Measurements from ENCODE around the gene EPRS1.

The EPRS1 gene

DNA sequence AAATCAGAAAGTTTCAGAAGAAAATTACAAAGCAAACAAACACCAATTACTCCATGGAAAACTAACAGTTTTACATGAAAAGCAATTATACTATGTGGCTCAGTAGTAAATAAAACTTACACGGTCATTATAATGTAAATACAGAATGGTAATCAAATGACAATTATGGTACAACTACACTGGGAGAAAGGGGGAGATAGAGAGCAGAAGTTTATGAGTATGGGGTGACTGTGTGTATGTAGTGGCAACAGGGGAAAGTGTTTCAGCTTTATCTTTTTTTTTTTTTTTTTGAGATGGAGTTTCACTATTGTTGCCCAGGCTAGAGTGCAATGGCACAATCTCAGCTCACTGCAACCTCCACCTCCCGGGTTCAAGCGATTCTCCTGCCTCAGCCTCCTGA lies 8.5 kb downstream of the EPRS1 start:
- peak; percentile 41 for DNase-seq

DNA sequence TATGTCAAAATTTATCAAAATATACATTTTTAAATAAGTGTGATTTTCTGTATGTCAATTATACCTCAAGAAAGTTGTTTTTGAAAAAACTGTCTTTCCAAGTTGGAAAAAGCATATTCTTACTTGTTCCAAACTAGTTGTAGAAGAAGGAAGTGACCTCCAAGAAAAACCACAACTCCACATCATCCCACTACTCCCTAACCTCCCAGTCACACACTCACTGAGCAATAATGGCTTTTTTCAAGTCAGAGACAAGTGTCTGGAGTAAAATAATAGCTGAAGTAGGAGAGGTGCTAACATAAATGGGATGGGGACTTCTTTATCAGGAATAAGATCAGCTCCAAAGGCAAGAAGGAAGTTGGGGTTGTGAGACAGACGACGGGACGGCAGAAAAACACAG lies 13.4 kb downstream of the EPRS1 start:
- peak; percentile 7 for DNase-seq

DNA sequence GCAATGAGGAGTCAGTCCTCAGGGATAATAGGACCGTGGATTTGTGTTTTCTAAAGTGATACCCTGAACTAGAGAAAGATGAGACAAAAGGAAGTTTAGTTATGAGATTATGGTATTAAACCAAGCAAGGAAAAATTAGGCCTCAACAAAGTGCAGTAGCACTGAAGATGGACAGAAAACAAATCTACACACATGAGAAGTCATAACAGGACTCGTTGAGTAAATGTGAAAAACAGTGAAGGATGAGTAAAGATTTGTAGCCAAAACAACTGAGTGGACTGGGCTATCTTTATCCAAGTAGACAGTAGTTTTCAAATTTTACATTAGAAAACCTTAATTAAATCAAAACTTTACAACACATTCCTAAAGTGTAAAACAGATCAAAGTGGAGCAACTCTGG lies 15.0 kb downstream of the EPRS1 start:
- no peak for DNase-seq

DNA sequence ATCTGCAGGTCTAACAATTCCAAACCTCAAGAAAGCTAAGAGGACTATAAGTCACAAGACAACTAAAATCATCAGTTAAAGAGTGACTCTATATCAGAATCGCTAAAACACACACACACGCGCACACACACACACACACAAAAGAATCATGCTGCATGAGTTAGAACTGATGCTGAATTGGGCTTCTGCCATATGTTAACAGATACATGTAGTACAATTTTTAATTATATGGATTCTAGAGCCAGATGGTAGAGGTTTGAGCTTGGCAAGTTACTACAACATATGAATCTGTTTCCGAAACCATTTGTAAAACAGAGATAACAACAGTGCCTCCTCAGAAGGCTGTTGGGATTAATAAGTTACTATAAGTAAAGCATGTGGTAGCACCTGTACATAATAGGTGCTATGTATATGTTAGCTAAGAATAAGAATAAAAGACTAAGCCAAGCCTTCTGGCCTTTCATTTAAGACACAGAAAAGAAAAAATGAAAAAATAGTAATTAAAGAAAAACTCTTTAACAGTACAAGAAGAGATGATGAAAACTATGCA lies 17.9 kb downstream of the EPRS1 start:
- DNase-seq = peak; percentile 3

DNA sequence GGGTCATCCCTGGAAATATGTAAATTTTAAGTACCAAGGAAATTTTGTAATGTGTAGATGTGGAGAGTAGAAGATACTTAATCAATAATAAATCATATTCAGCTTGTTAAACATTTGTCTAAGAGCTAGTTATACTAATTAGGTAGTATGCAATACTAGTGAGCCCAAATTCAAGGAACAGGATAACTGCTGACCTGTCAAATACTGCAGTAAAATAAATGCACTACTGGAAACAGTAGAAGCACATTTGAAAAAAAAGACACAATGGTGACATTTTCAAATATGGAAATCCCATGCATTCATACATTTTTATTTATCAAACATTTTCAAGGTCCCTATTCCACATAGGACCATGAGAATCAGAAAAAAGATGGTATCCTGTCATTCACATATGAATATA lies 27.2 kb downstream of the EPRS1 start:
- no peak for DNase-seq

DNA sequence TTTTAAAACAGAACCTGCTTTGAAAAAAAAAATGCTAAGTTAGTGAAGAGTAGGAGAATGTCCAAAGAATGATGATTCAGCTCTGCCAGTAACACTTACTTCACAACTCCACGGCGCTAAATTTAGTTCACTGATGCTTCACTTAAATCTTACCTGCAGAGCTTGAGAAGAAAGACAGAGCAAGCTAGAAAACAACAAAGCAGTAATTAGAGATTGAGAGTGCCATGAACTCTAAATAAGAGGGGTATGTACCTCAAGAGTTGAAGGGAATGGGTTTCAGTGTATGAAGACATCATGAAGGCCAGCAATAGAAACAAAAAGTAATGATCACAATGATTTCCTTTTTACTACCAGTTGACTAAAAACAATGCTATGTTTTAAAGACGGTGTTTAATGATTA lies 32.8 kb downstream of the EPRS1 start:
- DNase-seq = no peak

DNA sequence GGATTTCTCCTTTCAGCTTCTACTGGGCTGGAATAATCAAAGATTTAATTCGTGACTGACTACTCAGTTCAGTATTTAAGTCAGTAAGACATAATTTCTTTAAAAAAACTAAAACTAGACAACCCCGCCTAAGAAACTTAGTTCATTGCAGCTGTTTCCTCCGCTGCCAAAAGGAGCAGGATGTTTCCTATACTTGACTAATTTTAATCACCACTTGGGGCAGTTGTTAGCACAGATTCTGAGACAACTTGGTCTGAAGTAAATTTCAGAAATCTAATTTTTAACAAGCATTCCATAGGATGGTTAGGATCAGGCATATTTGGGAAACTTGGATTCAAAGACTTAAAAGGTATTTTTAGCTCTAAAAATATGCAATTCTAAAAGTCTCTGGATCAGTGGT lies 34.0 kb downstream of the EPRS1 start:
- DNase-seq = peak; percentile 41

DNA sequence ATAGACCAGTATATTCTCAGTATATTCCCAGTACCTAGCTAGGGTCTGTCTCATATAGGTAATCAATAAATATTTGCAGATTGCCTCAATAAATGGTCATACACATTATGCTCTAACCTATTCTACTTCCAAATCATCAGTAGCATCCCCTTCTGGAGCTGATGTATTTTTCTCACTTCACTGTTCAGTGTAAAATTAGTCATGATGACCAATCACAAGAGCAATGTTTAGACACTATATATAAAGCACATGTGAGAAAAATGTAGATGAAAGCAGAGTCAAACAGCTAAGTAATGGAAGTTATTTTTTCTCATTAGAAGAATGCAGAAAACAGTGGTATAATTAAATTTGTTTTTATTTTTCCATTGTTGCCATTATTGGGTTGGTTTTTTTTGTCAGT lies 34.7 kb downstream of the EPRS1 start:
- DNase-seq = no peak

DNA sequence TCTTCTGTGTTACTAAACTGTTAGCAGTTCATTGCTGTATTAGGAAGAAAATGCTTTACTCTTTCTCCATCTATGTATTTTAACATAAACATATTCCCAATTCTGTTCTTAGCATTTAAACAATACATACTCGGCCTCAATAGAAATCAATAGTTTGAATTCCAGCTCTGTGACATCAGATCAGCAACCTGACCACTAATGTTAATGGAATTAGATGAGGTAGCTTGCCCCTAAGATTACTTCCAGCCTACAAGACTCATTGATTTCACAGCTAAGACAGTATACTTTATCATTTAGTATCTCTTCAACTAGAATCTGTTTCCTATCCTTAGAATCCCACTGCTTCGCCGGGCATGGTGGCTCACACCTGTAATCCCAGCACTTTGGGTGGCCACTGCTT lies 38.9 kb downstream of the EPRS1 start:
- DNase-seq = no peak

DNA sequence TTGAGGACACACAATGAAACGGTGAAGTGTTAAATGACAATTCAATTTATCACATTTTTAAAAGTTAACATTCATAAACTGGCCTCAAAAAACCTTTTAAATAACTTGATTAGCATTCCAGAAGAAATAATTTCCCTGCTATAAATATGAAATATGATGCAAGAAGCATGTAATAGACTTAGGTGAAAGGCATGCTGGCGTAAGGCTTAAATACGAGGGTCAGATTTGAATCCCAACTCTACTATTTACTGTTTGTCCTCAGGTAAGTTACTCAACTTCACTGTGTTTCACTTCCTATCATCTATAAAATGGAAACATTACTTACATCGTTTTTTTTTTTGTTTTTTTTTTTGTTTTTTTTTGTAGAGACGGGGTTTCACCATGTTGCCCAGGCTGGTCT lies 40.8 kb downstream of the EPRS1 start:
- DNase-seq = no peak

DNA sequence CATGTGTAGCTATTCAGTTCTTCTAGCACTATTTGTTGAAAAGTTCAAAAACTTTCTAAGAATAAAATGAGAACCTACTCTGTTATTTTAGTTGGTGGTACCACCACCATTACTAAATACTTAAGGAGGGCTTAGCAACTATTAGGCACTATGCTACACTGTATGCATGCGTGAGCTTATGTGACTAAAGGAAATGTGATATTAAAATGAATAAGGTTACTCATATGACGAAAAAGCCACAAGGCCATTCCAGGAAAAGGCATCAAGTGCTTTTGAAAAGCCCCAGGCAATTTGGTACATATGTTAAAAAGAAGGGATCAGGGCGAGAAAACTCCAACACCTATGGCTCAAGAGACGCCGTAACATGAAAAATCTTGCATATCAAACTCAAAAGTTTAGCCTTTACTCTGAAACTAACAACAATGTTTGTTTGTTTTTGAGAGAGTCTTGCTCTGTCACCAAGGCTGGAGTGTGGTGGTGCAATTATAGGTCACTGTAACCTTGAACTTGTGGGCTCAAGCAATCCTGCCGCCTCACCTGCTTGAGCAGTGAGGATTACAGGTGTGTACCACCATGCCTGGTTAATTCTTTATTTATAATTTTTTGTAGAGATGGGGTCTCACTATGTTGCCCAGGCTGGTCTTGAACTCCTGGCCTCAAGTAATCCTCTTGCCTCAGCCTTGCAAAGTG lies 42.5 kb downstream of the EPRS1 start:
- DNase-seq = no peak

DNA sequence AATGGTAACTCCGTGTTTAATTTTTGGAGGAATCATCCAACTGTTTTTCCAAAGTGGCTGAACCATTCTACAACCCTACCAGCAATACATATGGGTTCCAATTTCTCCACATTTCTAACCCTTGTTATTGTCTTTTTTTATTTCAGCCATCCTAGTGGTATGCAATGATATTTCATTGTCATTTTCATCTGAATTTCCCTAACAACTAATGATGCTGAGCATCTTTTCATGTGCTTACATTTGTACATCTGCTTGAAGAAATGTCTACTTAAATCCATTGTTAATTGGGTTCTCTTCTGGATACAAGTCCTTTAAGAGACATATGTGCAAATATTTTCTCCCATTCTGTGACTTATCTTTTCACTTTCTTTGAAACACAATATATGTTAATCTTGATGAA lies 43.3 kb downstream of the EPRS1 start:
- no peak for DNase-seq

DNA sequence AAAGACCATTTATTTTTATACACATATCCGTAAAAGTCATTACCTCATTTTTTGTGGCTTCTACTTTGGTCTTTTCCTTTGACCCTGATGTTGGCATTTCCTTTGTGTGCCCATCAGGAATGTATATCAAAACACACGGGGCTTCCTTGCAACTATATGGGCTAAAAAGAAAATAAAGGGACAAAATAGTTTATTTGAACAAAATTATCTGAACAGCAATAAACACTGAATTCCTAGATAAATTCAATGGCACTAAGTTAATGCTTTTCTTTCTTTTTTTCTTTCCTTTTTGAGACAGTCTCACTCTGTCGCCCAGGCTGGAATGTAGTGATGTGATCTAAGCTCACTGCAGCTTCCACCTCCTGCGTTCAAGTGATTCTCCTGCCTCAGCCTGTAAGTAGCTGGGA lies 45.2 kb downstream of the EPRS1 start:
- DNase-seq = no peak

DNA sequence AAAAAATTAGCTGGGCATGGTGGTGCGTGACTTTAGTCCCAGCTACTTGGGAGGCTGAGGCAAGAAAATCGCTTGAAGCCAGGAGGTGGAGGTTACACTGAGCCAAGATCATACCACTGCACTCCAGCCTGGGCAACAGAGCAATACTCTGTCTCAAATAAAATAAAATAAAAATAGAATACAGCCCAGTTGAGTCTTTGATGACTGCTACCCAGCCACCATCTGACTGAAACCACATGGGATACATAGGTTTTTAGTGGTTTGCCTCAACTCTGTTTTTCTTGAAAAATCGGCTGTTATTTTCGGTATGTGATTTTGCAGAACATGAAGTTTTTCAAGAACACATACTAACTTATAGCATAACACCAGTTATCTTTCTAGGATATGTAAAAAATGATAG lies 46.5 kb downstream of the EPRS1 start:
- DNase-seq = no peak
